MM.1S (cell line): ENCODE data around the gene PIGC.

Source experiments
- EZH2 ChIP-seq: fragments of 300-600 bp; sonication (generic); optimal IDR thresholded peaks from 2 replicates; pipeline ENCODE3; 2017; ENCODE audit warnings: low read depth, mild to moderate bottlenecking, antibody characterized with exemption, low read length, mixed read lengths
- EZH2phosphoT487 ChIP-seq: fragments of 300-600 bp; sonication (generic); IDR thresholded peaks from 2 replicates; pipeline ENCODE4 v1.6.1; 2018; ENCODE audit warnings: antibody characterized with exemption, low read length
- TF ChIP-seq, protein P1 (sequence below): fragments of 300-600 bp; sonication (generic); IDR thresholded peaks from 2 replicates; pipeline ENCODE4 v1.5.1; 2016; ENCODE audit warnings: antibody characterized with exemption, low read length, mixed read lengths

DNA sequence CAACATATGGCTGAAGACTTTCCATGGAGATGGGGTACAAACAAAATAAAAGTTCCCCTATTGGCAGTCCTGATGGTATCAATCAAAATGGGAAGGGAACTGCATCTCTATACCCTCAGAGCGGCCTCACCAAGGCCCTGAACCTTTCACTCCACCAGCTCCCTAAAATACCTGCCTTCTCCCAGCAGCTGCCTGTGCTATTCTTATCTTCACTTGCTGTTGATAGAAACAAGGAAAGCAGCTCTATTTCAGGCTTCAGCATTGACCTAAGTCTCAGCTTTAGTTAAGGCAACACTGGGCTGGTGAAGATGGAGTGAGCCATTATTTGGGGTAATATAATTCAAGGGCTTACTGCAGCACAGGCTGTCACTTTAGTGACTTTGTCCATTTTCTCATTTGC lies 21.7 kb upstream of the PIGC start:
- TF ChIP-seq, protein P1, sequence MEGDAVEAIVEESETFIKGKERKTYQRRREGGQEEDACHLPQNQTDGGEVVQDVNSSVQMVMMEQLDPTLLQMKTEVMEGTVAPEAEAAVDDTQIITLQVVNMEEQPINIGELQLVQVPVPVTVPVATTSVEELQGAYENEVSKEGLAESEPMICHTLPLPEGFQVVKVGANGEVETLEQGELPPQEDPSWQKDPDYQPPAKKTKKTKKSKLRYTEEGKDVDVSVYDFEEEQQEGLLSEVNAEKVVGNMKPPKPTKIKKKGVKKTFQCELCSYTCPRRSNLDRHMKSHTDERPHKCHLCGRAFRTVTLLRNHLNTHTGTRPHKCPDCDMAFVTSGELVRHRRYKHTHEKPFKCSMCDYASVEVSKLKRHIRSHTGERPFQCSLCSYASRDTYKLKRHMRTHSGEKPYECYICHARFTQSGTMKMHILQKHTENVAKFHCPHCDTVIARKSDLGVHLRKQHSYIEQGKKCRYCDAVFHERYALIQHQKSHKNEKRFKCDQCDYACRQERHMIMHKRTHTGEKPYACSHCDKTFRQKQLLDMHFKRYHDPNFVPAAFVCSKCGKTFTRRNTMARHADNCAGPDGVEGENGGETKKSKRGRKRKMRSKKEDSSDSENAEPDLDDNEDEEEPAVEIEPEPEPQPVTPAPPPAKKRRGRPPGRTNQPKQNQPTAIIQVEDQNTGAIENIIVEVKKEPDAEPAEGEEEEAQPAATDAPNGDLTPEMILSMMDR: no peak
- TF ChIP-seq EZH2: no peak
- TF ChIP-seq EZH2phosphoT487: no peak
